Pancreas (tissue), 10 donors: ENCODE measurements around the gene ISOC2. TPM values are rescaled to one million over a fixed set of nuclear protein-coding genes. Genes with fewer than 3 reads are reported as not detected.

Experiments used
- ATAC-seq, 4 donors: fragments of 200-7000 bp; cut with Tn5 transposase; one replicate each; pipeline versions ENCODE4 v1.8.0 to v1.9.1; 2020; ENCODE audit warnings: mild to moderate bottlenecking in 4 of 4, moderate library complexity in 4 of 4
- DNase-seq, 6 donors: peaks; one replicate each; pipeline ENCODE4 v3.0.0-alpha.2; 2020
- FAIRE-seq: peaks from 2 replicates; lab custom pipeline; 2012; peaks lifted over from hg19 to GRCh38; lab: Jason Lieb, UNC
- H3K27ac ChIP-seq, 4 donors: fragments of 200-600 bp; sonication (generic); 1 replicate in 3 of 4; 2 replicates in 1 of 4; pipeline versions ENCODE4 v1.5.0 to v1.8.0; 2020
- H3K27me3 ChIP-seq, 4 donors: fragments of 200-600 bp; one replicate each; pipeline ENCODE4 v1.8.0; 2021
- H3K36me3 ChIP-seq, 3 donors: fragments of 200-600 bp; sonication (generic) in 1 of 3; one replicate each; pipeline versions ENCODE4 v1.5.0 to v1.8.0; 2020 to 2021
- H3K4me1 ChIP-seq, 3 donors: fragments of 200-600 bp; one replicate each; pipeline ENCODE4 v1.8.0; 2021
- H3K4me3 ChIP-seq, 4 donors: fragments of 200-600 bp; sonication (generic) in 2 of 4; one replicate each; pipeline versions ENCODE4 v1.5.0 to v1.8.0; 2020 to 2021
- H3K9me3 ChIP-seq, 4 donors: fragments of 200-600 bp; one replicate each; pipeline ENCODE4 v1.8.0; 2021
- CTCF ChIP-seq, 4 donors: fragments of 200-600 bp; sonication (generic) in 3 of 4; IDR thresholded peaks; one replicate each; pipeline versions ENCODE4 v1.5.0 to v1.8.0; 2021; ENCODE audit warnings: antibody characterized with exemption in 4 of 4
- WGBS, 2 donors: extraction: QIAGEN DNeasy Blood & Tissue Kit; methylation state at CpG; one replicate each; pipeline ENCODE4 v1.1.7; 2013; 5-methylcytosine and 5-hydroxymethylcytosine counted together
- intact Hi-C, 3 donors: fragments of 100-400 bp; cut with DNase I; formaldehyde crosslinking; loops; one replicate each; pipeline versions ENCODE4 v1.11.1 to v1.14.2; 2022
- polyA plus RNA-seq, 2 donors: library from polyadenylated mRNA; stranded (reverse); fragments of 200-250 nt; gene quantifications; one replicate each; pipeline ENCODE4 v1.2.3, GENCODE V29; 2013
- total RNA-seq, 6 donors: library from RNA; stranded (reverse); fragmentation: NEBNext Ultra II Directional in 4 of 6; extraction: Animal tissue kit (Norgen Biotek cat#: 25700) in 4 of 6; gene quantifications; one replicate each; pipeline versions ENCODE4 v1.2.1 to v1.2.4, GENCODE V29; 2021 to 2023
- donor health status: healthy with polysubstance abuse.
- donor health status: DM: no; HTN: no; CAD: no; lungs with moderate emphysema.
- donor health status: DM: no; HTN: no; CAD: no.
- donor health status: control.
- donor health status: control.
- donor health status: Bipolar disorder and iron deficiency.
- donor health status: DM: yes; HTN: yes; CAD: no.
- donor health status: DM: no; HTN: no; CAD: no.
- donor health status: DM: no; HTN: no; CAD: no.
- donor health status: DM: yes; HTN: yes; CAD: no.

Gene ISOC2
- total and polyA plus RNA-seq, 8 donors: 13.0 to 43.9 (median 21.8) TPM

- ATAC-seq (peak in 1 of 4 donors; percentile 37), DNase-seq (peak in 1 of 6 donors; percentile 51), FAIRE-seq (no peak)
- H3K27ac ChIP-seq: no peak overlapping the region
- no peaks in the 10 kb centered on the region for H3K36me3 ChIP-seq
- no peaks in the 10 kb centered on the region for H3K4me1 ChIP-seq
- 1 to 2% methylated on average over 38 to 39 of the region's 39 CpGs for WGBS, 2 donors
- H3K27me3 ChIP-seq: peaks cover 0 to 26% (median 5%) of the 10 kb centered on the region in 4 donors
- no peak overlapping the region for H3K4me3 ChIP-seq
- intact Hi-C loops: no loop called here
- no peak for TF ChIP-seq CTCF (IDR thresholded peaks at IDR 0.05)
- no peaks in the 10 kb centered on the region for H3K9me3 ChIP-seq
Observed at GRCh38 chr19:55441692-55442321, 19.6 kb downstream of the ISOC2 start.

GRCh38 chr19:55441319-55441691 lies 20.1 kb downstream of the ISOC2 start:
- H3K36me3 ChIP-seq: no peaks in the 10 kb centered on the region
- H3K9me3 ChIP-seq: no peaks in the 10 kb centered on the region
- no peak overlapping the region for H3K4me3 ChIP-seq
- DNase-seq (no peak), ATAC-seq (no peak), FAIRE-seq (no peak)
- H3K27ac ChIP-seq: no peak overlapping the region
- TF ChIP-seq CTCF (IDR thresholded peaks at IDR 0.05): no peak
- WGBS, 2 donors: 5 to 8% methylated on average over 21 of the region's 21 CpGs
- peaks cover 0 to 26% (median 5%) of the 10 kb centered on the region in 4 donors for H3K27me3 ChIP-seq
- H3K4me1 ChIP-seq: no peaks in the 10 kb centered on the region
- intact Hi-C loops: no loop called here

- ATAC-seq (no peak), DNase-seq (peak in 1 of 6 donors; percentile 46), FAIRE-seq (no peak)
- H3K36me3 ChIP-seq: no peaks in the 10 kb centered on the region
- H3K9me3 ChIP-seq: no peaks in the 10 kb centered on the region
- no peak overlapping the region for H3K27ac ChIP-seq
- peaks cover 0 to 26% (median 5%) of the 10 kb centered on the region in 4 donors for H3K27me3 ChIP-seq
- intact Hi-C loops: no loop called here
- H3K4me1 ChIP-seq: no peaks in the 10 kb centered on the region
- 6% methylated on average over 38 to 39 of the region's 39 CpGs for WGBS, 2 donors
- H3K4me3 ChIP-seq: no peak overlapping the region
- TF ChIP-seq CTCF (IDR thresholded peaks at IDR 0.05): no peak
Observed at GRCh38 chr19:55440411-55441105, 20.9 kb downstream of the ISOC2 start.

GRCh38 chr19:55439052-55439451 lies 22.4 kb downstream of the ISOC2 start:
- 60 to 78% methylated on average over 5 of the region's 5 CpGs for WGBS, 2 donors
- DNase-seq (no peak), FAIRE-seq (no peak), ATAC-seq (no peak)
- H3K9me3 ChIP-seq: no peaks in the 10 kb centered on the region
- no peak overlapping the region for H3K27ac ChIP-seq
- no peaks in the 10 kb centered on the region for H3K36me3 ChIP-seq
- H3K4me1 ChIP-seq: no peaks in the 10 kb centered on the region
- TF ChIP-seq CTCF (IDR thresholded peaks at IDR 0.05): no peak
- H3K27me3 ChIP-seq: peaks cover 0 to 18% (median 3%) of the 10 kb centered on the region in 4 donors
- intact Hi-C loops: no loop called here
- H3K4me3 ChIP-seq: no peak overlapping the region

- 5 to 6% methylated on average over 17 of the region's 17 CpGs for WGBS, 2 donors
- no peak for TF ChIP-seq CTCF (IDR thresholded peaks at IDR 0.05)
- no peak for FAIRE-seq
Observed at GRCh38 chr19:55437410-55437809, 24.0 kb downstream of the ISOC2 start.

More at GRCh38 chr19:55437410-55437809, 24.0 kb downstream of the ISOC2 start:
- Histone ChIP-seq H3K4me3 (no peak overlapping the region), H3K4me1 (no peaks in the 10 kb centered on the region), H3K27me3 (peaks cover 0 to 17% (median 4%) of the 10 kb centered on the region in 4 donors), H3K36me3 (no peaks in the 10 kb centered on the region), H3K9me3 (no peaks in the 10 kb centered on the region), H3K27ac (no peak overlapping the region)
- intact Hi-C loops: no loop called here
- ATAC-seq (peak; percentile 78 to 98 (median 87)), DNase-seq (peak in 5 of 6 donors; percentile 31 to 79 (median 69))
